ENCODE measurements around the gene MYPN.
A peak's percentile ranks its signal among the peaks of the same experiment; 100 is the strongest.

Gene MYPN

GRCh38 chr10:68096913-68097516, 12.3 kb upstream of the MYPN start:
- peak; percentile 84 for DNase-seq

GRCh38 chr10:68099736-68100135, 9.6 kb upstream of the MYPN start:
- DNase-seq = no peak

- DNase-seq = no peak
Measured at GRCh38 chr10:68101066-68101465, 8.2 kb upstream of the MYPN start.

GRCh38 chr10:68103261-68103878, 5.9 kb upstream of the MYPN start:
- no peak for DNase-seq

GRCh38 chr10:68103901-68104300, 5.4 kb upstream of the MYPN start:
- DNase-seq = no peak

GRCh38 chr10:68105820-68106219, 3.5 kb upstream of the MYPN start:
- DNase-seq = peak; percentile 3

- no peak for DNase-seq
Measured at GRCh38 chr10:68106656-68107055, 2.6 kb upstream of the MYPN start.

DNA sequence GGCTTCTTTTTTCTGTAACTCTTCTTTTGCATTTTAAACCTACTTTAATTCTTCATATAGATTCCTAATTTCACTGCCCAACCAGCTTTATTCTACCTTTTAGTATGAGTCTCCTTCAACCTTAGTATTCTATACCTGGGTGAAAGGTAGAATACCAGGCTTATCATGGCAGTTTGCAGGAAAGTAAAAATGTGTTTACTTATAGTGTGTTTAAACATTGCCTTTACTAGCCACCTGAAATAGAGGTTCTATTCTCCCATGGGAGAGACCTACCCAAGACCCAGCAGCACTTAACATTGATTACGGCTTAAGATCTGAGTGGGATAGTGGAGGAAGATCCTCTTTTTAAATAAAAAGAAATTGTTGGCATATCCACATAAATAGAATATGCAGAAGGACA, 1.6 kb upstream of the MYPN start:
- DNase-seq = no peak

DNA sequence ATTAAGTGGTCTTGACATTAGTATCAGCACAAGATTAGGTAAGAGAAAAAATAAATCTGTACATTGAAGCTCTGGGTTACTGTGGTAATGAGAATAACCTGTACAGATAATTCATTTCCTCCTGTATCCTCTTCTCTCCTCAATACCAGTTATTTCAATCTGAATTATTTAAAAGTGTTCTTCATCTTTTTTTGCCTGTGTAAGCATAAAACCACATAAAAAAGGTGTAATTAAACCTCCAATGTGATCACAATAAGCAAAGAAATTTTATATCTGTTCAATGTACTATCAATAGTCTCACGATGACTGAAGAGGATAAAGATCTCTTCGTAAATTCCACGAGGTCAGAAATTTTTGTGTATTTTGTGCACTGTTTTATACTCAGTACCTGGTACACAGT, 1.2 kb upstream of the MYPN start:
- no peak for DNase-seq

- no peak for DNase-seq
Measured at GRCh38 chr10:68108653-68109052, 635 bp upstream of the MYPN start.

GRCh38 chr10:68110027-68110426, 739 bp downstream of the MYPN start:
- peak; percentile 2 for DNase-seq

- no peak for DNase-seq
Measured at GRCh38 chr10:68111584-68111983, 2.3 kb downstream of the MYPN start.

DNA sequence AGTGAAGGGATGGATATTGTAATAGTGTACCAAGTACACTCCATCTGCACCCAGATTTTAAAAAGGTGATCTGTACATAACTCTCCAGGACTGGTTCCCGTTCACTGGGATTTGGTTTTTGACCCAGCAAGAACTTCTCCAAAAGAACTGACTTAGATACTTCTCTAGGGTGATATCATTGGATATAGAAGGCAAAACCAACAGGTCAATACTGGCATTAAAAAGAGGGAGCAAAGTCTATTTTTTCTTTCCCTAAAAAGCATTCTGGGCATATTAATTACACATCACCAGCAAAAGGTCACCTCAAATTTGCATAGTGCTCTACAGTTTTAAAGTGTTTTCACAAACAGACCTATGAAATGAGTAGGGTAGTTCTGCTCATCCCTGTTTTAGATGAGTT, 3.5 kb downstream of the MYPN start:
- DNase-seq = no peak

GRCh38 chr10:68118657-68119056, 9.4 kb downstream of the MYPN start:
- DNase-seq = no peak

DNA sequence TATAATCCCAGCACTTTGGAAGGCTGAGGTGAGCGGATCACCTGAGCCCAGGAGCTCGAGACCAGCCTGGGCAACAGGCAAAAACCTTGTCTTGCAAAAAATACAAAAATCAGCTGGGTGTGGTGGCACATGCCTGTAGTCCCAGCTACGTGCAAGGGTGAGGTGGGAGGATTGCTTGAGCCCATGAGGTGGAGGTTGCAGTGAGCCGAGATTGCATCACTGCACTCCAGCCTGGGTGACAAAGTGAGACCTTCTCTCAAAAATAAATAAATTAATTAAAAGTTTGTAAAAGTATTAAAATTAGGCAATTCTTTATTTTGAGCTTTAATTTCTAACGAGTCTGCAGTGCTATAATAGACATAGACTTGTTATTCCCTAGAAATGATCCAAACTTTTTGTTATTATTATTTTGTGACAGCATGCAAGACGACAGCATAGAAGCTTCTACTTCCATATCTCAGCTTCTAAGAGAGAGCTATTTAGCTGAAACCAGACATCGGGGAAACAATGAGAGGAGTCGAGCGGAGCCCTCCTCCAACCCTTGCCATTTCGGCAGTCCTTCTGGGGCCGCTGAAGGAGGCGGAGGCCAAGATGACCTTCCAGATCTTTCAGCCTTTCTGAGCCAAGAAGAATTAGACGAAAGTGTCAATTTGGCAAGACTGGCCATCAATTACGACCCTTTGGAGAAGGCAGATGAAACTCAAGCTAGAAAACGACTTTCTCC, 11.9 kb downstream of the MYPN start:
- DNase-seq = no peak

- DNase-seq = no peak
Measured at GRCh38 chr10:68121852-68122251, 12.6 kb downstream of the MYPN start.

DNA sequence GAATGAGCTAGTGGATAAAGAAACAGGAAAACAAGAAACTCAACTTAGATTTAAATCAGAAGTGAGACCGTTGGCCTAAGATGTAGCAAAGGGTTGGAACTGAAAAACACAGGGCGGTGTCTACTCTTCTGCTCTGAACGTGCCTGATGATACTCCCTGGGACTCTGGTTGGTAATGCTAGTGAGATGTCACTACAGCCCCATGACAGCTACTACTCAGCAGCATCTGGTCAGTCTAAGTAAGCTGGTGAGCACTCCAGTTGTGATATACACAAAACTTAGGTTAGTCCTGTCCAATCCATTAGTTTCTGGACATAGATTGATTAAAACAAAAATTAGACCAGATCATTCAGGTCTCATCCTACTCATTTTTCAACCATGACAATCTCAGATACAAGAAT, 15.4 kb downstream of the MYPN start:
- no peak for DNase-seq

GRCh38 chr10:68125772-68126171, 16.5 kb downstream of the MYPN start:
- DNase-seq = no peak

- DNase-seq = no peak
Measured at GRCh38 chr10:68128015-68128414, 18.7 kb downstream of the MYPN start.

- no peak for DNase-seq
Measured at GRCh38 chr10:68132391-68132790, 23.1 kb downstream of the MYPN start.

DNA sequence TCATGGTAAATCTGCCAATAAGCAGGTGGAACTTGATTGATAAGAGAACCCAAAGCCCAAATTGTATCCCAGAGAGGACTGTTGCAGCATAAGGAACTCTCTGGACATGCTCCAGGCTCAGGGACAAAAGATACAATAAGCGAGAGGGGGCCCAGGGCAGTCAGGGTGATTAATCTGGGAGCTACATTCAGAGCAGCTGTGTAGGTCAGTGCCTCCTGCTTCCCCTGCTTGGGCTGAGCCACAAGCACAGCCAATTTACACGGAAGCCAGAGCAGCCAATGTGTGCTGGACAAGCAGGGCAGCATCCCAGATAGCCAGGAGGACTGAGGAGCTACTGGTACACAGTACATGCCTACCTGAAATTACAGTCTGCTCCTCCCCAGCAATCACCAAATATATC, 24.2 kb downstream of the MYPN start:
- no peak for DNase-seq

DNA sequence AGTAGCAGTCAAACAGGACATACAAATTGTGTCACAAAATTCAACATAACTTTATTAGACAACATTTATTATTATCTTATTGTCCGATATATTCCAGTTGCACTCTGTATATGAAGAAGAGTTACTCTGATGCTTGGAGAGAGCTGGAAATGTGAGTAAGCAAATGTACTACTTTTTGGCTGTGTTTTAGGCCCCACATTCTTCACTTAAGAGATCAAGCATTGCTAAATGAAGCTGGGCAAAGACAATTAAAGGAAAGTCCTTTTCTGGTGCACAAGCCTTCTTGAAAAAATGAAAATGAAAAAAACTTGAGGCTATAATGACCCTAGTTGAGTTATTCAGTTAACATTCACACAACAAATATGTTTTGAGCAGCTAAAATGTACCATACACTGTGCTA, 26.1 kb downstream of the MYPN start:
- no peak for DNase-seq

GRCh38 chr10:68135922-68136792, 26.9 kb downstream of the MYPN start:
- DNase-seq = no peak

GRCh38 chr10:68137171-68137570, 27.9 kb downstream of the MYPN start:
- DNase-seq = no peak

Data from NCI-H2171 treated with DMSO at 0.1 percent for 48 hours (cell line).